ENCODE data around the gene MAN1A1.

DNA sequence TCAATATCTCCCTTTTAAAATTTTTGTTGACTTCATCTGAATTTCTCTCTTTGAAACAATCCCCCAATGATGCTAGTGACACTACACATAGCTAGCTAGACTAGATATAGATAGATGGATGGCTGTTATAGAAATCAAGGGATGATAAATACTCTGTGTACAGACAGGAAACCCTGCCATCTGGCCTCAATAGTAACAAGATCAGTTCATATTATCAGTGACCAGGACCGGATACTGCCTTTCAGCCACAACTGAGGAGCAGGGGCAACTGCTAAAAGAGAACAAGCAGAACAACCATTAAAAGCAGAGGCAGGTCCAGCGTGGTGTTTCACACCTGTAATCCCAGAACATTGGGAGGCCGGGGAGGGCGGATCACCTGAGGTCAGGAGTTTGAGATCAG lies 152.8 kb downstream of the MAN1A1 start:
- TF ChIP-seq POLR2A (IDR thresholded peaks at IDR 0.05; ENCODE audit: low read length) (no peak), GATA1 (IDR thresholded peaks at IDR 0.05; ENCODE audit: low read depth, low read length) (no peak)

All from erythroblast (primary cell).